ENCODE measurements around the gene NOD2. TPM values are rescaled to one million over a fixed set of nuclear protein-coding genes. Genes with fewer than 3 reads are reported as not detected.

The NOD2 gene
- total RNA-seq, 6 experiments from 2014 or later = not detected

- Mint-ChIP-seq H3K27ac (no peak overlapping the region), H3K9me3 (no peaks in the 10 kb centered on the region), H3K27me3 (ENCODE audit: insufficient read depth) (peaks cover 47% of the 10 kb centered on the region), H3K4me1 (ENCODE audit: low read depth) (no peaks in the 10 kb centered on the region), H3K36me3 (ENCODE audit: low read depth) (no peaks in the 10 kb centered on the region), H3K4me3 (no peak overlapping the region)
- no peak for DNase-seq
- no peak for TF ChIP-seq CTCF (IDR thresholded peaks at IDR 0.05)
Measured at GRCh38 chr16:50683689-50684374, 9.6 kb upstream of the NOD2 start.

DNA sequence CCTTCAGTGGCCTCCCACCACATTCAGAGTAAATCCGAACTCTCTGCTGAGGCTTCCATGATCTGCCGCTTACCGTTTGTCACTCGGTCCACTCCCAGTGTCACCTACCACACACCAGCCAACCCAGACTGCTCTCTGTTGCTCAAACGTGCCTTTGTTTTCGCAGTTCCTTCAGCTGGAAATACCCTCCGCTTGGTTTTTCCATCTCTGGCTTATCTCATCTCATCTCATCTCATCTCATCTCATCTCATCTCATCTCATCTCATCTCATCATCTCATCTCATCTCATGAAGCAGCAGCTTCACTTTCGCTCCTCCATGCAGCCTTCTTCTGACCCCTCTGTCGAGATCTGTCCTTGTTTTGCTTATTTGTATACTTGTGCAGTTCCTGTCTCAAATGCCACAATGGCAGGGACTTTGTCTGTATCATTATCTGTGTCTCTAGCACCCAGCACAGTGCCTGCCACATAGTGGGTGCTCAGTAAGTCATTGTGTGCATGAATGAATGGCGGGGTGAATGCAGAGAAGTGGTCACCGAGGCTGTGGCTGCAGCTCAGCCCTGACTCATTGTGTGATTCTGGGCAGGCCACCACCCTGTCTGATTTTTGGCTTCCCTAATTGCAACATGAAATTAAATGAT, 8.5 kb upstream of the NOD2 start:
- Mint-ChIP-seq H3K27me3 (ENCODE audit: insufficient read depth) (peaks cover 45% of the 10 kb centered on the region), H3K27ac (no peak overlapping the region), H3K4me3 (no peak overlapping the region), H3K9me3 (no peaks in the 10 kb centered on the region), H3K4me1 (ENCODE audit: low read depth) (no peaks in the 10 kb centered on the region), H3K36me3 (ENCODE audit: low read depth) (no peaks in the 10 kb centered on the region)
- TF ChIP-seq CTCF (IDR thresholded peaks at IDR 0.05) = no peak
- no peak for DNase-seq

- peaks cover 44% of the 10 kb centered on the region for H3K27me3 Mint-ChIP-seq (ENCODE audit: insufficient read depth)
Measured at GRCh38 chr16:50685462-50686063, 7.8 kb upstream of the NOD2 start.

DNA sequence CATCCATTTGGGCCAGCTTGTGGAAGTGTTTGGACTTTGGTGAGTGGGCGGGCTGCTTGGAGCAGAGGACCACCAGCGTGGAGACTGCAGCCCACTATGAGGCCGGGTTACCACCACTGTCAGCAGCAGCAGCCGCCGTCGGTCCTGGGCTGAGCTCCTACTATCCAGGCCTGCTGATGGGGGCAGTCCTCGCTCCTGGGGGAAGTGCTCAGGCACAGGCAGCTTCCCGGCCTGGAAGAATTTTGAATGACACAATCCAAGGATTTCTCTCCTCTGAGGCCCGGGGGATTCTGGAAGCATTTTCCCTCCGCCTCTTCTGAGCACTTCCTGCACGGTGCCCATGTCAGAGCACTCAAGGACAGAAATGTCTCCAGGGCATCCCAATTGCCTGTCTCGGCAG, 5.3 kb upstream of the NOD2 start:
- H3K4me3 Mint-ChIP-seq = no peak overlapping the region
- no peaks in the 10 kb centered on the region for H3K36me3 Mint-ChIP-seq (ENCODE audit: low read depth)
- no peaks in the 10 kb centered on the region for H3K9me3 Mint-ChIP-seq

More at GRCh38 chr16:50685462-50686063, 7.8 kb upstream of the NOD2 start:
- Mint-ChIP-seq H3K4me3 (no peak overlapping the region), H3K9me3 (no peaks in the 10 kb centered on the region), H3K36me3 (ENCODE audit: low read depth) (no peaks in the 10 kb centered on the region), H3K27ac (no peak overlapping the region), H3K4me1 (ENCODE audit: low read depth) (no peaks in the 10 kb centered on the region)
- no peak for TF ChIP-seq CTCF (IDR thresholded peaks at IDR 0.05)
- no peak for DNase-seq

DNA sequence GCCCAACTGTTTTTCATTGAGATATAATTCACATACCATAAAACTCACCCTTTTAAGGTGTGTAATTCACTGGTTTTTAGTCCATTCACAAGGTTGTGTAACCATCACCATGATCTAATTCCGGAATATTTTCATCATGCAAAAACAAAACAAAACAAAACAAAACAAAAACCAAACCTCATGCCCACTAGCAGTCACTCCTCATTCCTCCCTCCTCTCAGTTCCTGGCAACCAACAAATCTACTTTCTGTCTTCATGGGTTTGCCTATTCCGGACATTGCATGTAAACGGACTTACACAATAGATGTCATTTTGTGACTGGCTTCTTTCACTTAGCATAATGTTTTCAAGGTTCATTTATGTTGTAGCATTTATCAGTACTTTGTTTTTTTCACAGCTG, 4.5 kb upstream of the NOD2 start:
- peaks cover 43% of the 10 kb centered on the region for H3K27me3 Mint-ChIP-seq (ENCODE audit: insufficient read depth)
- H3K4me3 Mint-ChIP-seq = no peak overlapping the region
- no peaks in the 10 kb centered on the region for H3K36me3 Mint-ChIP-seq (ENCODE audit: low read depth)
- H3K27ac Mint-ChIP-seq = no peak overlapping the region
- no peaks in the 10 kb centered on the region; the same call in 1 of the 2 replicates for H3K4me1 Mint-ChIP-seq (ENCODE audit: low read depth)
- no peak for TF ChIP-seq CTCF (IDR thresholded peaks at IDR 0.05)
- no peaks in the 10 kb centered on the region for H3K9me3 Mint-ChIP-seq
- DNase-seq = no peak

More for the DNA sequence above, 5.3 kb upstream of the NOD2 start:
- H3K27me3 Mint-ChIP-seq (ENCODE audit: insufficient read depth) = peaks cover 47% of the 10 kb centered on the region
- no peaks in the 10 kb centered on the region; the same call in 1 of the 2 replicates for H3K4me1 Mint-ChIP-seq (ENCODE audit: low read depth)
- no peak overlapping the region for H3K27ac Mint-ChIP-seq
- TF ChIP-seq CTCF (IDR thresholded peaks at IDR 0.05) = no peak
- DNase-seq = no peak
